ENCODE measurements around the gene AKAP11. TPM values are rescaled to one million over a fixed set of nuclear protein-coding genes. Genes with fewer than 3 reads are reported as not detected.

AKAP11 gene
- total and polyA plus RNA-seq, 2 of the 13 experiments (the other 11 are each of a cell fraction or from before 2014, with no cell fraction given): 7.2 to 9.8 TPM

- H3K9me3 ChIP-seq (ENCODE audit: low read length): no peaks in the 10 kb centered on the region
- in situ Hi-C loops (cut with HindIII; ENCODE audit: extremely low pct_ligation_motif_present, low pct_unique_long_range_greater_than_20kb): no loop called here
- TF ChIP-seq ZNF552 (CRISPR knock-in tag; IDR thresholded peaks at IDR 0.05; ENCODE audit: borderline replicate concordance): no peak
- TF ChIP-seq E2F1 (CRISPR knock-in tag; IDR thresholded peaks at IDR 0.05): no peak
- TF ChIP-seq ERF (CRISPR knock-in tag; IDR thresholded peaks at IDR 0.05): no peak
- TF ChIP-seq ARID3A (IDR thresholded peaks at IDR 0.05; ENCODE audit: low read depth, low read length): no peak
- TF ChIP-seq HCFC1 (IDR thresholded peaks at IDR 0.05; ENCODE audit: low read depth, low read length): no peak
- no peak for TF ChIP-seq ZMAT5 (CRISPR knock-in tag; IDR thresholded peaks at IDR 0.05; ENCODE audit: borderline replicate concordance, low read depth)
- TF ChIP-seq RXRB (CRISPR knock-in tag; IDR thresholded peaks at IDR 0.05; ENCODE audit: borderline replicate concordance): no peak
- no peak for TF ChIP-seq TFDP2 (CRISPR knock-in tag; IDR thresholded peaks at IDR 0.05)
- no peak for TF ChIP-seq KLF9 (CRISPR knock-in tag; IDR thresholded peaks at IDR 0.05; ENCODE audit: low read depth)
- TF ChIP-seq ZBTB3 (CRISPR knock-in tag; IDR thresholded peaks at IDR 0.05; ENCODE audit: borderline replicate concordance, low read depth): no peak
- TF ChIP-seq ZNF556 (CRISPR knock-in tag; IDR thresholded peaks at IDR 0.05; ENCODE audit: borderline replicate concordance): no peak
- TF ChIP-seq TAF1 (CRISPR knock-in tag; IDR thresholded peaks at IDR 0.05): no peak
- no peak for TF ChIP-seq ZNF609 (CRISPR knock-in tag; IDR thresholded peaks at IDR 0.05; ENCODE audit: borderline replicate concordance)
- TF ChIP-seq ZNF780A (CRISPR knock-in tag; IDR thresholded peaks at IDR 0.05): no peak
- no peak for TF ChIP-seq ELF4 (CRISPR knock-in tag; IDR thresholded peaks at IDR 0.05; ENCODE audit: borderline replicate concordance)
- TF ChIP-seq TGIF2 (CRISPR knock-in tag; IDR thresholded peaks at IDR 0.05): no peak
Observed at GRCh38 chr13:42355491-42356183, 83.7 kb downstream of the AKAP11 start.

More at GRCh38 chr13:42355491-42356183, 83.7 kb downstream of the AKAP11 start:
- Histone ChIP-seq H3K9ac (ENCODE audit: insufficient read depth, low read depth, low read length) (no peak overlapping the region), H3K27ac (ENCODE audit: extremely low read length, insufficient read depth, low read length) (no peak overlapping the region), H4K20me1 (ENCODE audit: insufficient read depth, low read length) (no peaks in the 10 kb centered on the region), H2AFZ (ENCODE audit: low read length) (no peak overlapping the region), H3K4me1 (ENCODE audit: insufficient read depth, low read length) (no peaks in the 10 kb centered on the region), H3K79me2 (ENCODE audit: insufficient read depth, low read length) (no peaks in the 10 kb centered on the region), H3K4me3 (replicated peaks in 1 of 3; ENCODE audit: insufficient read depth in 1 of 3, low read depth in 2 of 3, low read length in 3 of 3) (no peak overlapping the region), H3K36me3 (replicated peaks in 1 of 2; ENCODE audit: control insufficient read depth in 1 of 2, insufficient read depth in 2 of 2, low read length in 2 of 2) (no peaks in the 10 kb centered on the region), H3K4me2 (ENCODE audit: low read depth, low read length) (no peak overlapping the region), H3K27me3 (ENCODE audit: control insufficient read depth in 1 of 2, insufficient read depth in 2 of 2, low read length in 2 of 2) (no peaks in the 10 kb centered on the region)
- intact Hi-C loops (cut with micrococcal nuclease; ENCODE audit: unreplicated experiment): no loop called here
- no peak for FAIRE-seq
- CTCF ChIA-PET (ENCODE audit: low intra/inter-chr PET ratio, low total read pairs): no interaction called here
- WGBS (ENCODE audit: low lambda C conversion rate): 0% methylated on average over 1 of the region's 6 CpGs
- no TSS peak for BruUV-seq (replicated peaks)
- no peak for DNase-seq (ENCODE audit: low spot score)
- no peak for ATAC-seq
- POLR2A ChIA-PET: no interaction called here
